GM13977 (cell line): ENCODE results near the gene B3GNT4.
A peak's percentile ranks its signal among the peaks of the same experiment; 100 is the strongest.

Experiments used
- DNase-seq: peaks from one replicate; pipeline ENCODE4 v3.0.0; 2012; ENCODE audit warnings: low spot score
- CTCF ChIP-seq: IDR thresholded peaks from 2 replicates; pipeline ENCODE4 v1.5.1; 2012; ENCODE audit warnings: mild to moderate bottlenecking, control low read depth; ENCODE audit not compliant: insufficient read depth; ENCODE audit errors: extremely low read depth, missing control alignments
- in situ Hi-C: fragments of 300-500 bp; cut with MboI; formaldehyde crosslinking; loops from one replicate; pipeline ENCODE4 v1.12.0; 2022; ENCODE audit warnings: low sequenced_read_pairs, low pct_unique_long_range_greater_than_20kb, mixed read lengths, inconsistent platforms; ENCODE audit not compliant: unreplicated experiment

B3GNT4 gene

GRCh38 chr12:122208073-122208820 lies 4.7 kb downstream of the B3GNT4 start:
- in situ Hi-C loops, result no loop called here
- no peak for DNase-seq
- TF ChIP-seq CTCF, result no peak

DNA sequence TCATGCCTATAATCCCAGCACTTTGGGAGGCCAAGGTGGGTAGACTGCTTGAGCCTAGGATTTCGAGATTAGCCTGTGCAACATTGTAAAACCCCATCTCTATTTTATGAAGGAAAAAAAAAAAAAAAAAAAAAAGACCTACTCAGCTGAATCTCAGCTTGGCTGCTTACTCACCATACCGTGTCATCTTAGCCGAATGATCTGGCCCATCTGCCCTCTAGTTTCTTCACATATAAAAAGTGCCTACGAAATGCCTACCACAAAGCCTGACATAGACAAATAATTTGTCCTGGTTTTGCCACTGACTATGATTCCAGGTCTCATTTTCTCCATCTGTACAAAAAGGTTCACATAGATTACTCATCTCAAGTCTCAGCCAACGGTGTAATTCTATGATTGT lies 12.3 kb downstream of the B3GNT4 start:
- in situ Hi-C loops, result no loop called here
- DNase-seq, result no peak
- TF ChIP-seq CTCF, result no peak

GRCh38 chr12:122216445-122216844 lies 12.9 kb downstream of the B3GNT4 start:
- no peak for TF ChIP-seq CTCF
- DNase-seq, result no peak
- in situ Hi-C loops, result no loop called here

GRCh38 chr12:122225683-122226365 lies 22.3 kb downstream of the B3GNT4 start, which contains the start of gene DIABLO:
TSS of gene DIABLO (minus strand) at chr12:122226052. CDS start at chr12:122226014, 38 bp downstream.
- no peak for TF ChIP-seq CTCF
- DNase-seq, result peak; percentile 98
- in situ Hi-C loops, result no loop called here

DNA sequence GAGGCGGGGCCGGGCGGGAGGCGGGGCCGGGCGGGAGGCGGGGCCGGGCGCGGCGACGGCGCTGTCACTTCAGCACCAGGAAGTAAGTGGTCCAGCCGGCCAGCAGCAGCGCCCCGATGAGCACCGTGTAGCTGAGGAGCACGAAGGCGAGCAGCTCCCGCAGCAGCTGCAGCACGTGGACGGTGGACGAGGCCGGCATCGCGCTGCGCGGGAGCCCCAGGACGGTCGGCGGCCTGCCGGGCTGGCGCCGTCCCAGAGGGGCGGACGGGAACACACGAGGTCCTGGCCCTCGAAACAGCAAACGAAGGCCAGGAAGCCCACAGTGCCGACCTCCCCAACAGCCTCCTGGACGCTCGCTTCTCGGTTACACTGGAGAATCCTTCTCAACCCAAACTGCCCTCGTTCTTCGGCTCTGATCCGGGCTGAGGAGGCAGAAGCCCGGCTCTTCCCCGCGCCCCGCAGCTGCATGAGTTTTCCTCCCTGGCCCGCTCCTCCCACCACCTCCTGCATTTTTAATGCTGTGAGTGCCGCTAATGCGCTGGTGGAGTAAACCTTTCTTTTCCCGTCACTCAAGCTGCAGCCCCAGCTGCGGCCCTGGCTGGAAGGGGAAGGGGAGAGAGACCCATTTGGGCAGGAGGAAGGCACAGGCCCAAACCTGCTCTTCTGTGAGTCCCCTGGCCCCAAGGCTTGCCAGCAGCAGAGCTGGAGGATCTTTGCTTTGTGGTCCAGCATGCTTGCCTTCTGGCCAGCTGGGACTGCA lies 23.0 kb downstream of the B3GNT4 start:
- TF ChIP-seq CTCF, result no peak
- DNase-seq, result no peak
- in situ Hi-C loops, result no loop called here

GRCh38 chr12:122227341-122227740 lies 23.8 kb downstream of the B3GNT4 start:
- no peak for TF ChIP-seq CTCF
- in situ Hi-C loops, result no loop called here
- DNase-seq, result no peak
